HepG2 (cell line): ENCODE measurements around the gene CMTM4. TPM values are rescaled to one million over a fixed set of nuclear protein-coding genes. Genes with fewer than 3 reads are reported as not detected.

ENCODE experiments used
- FIP1L1 ChIP-seq: fragments of 200-400 bp; formaldehyde crosslinking; IDR thresholded peaks from 2 replicates; pipeline ENCODE4 v1.6.1; 2018; ENCODE audit warnings: low read depth, mild to moderate bottlenecking, low read length, moderate library complexity, borderline replicate concordance; ENCODE audit not compliant: insufficient read depth
- HDAC2 ChIP-seq: sonication (generic); formaldehyde crosslinking; IDR thresholded peaks from 2 replicates; pipeline ENCODE4 v1.4.0; 2020; ENCODE audit warnings: missing genetic modification reagents
- JUND ChIP-seq: sonication (generic); formaldehyde crosslinking; IDR thresholded peaks from 2 replicates; pipeline ENCODE4 v1.8.0; 2022; ENCODE audit warnings: mild to moderate bottlenecking, missing genetic modification reagents
- ONECUT2 ChIP-seq: sonication (generic); formaldehyde crosslinking; IDR thresholded peaks from 2 replicates; pipeline ENCODE4 v1.4.0; 2020; ENCODE audit warnings: missing genetic modification reagents
- SAFB2 ChIP-seq: sonication (generic); formaldehyde crosslinking; IDR thresholded peaks from 2 replicates; pipeline ENCODE4 v1.5.1; 2020; ENCODE audit warnings: missing genetic modification reagents, low read depth, mild to moderate bottlenecking, borderline replicate concordance
- SPEN ChIP-seq: sonication (generic); formaldehyde crosslinking; IDR thresholded peaks from 2 replicates; pipeline ENCODE4 v1.5.1; 2020; ENCODE audit warnings: low read depth, mild to moderate bottlenecking, missing genetic modification reagents
- SRSF4 ChIP-seq: fragments of 200-400 bp; formaldehyde crosslinking; IDR thresholded peaks from one replicate; pipeline ENCODE4 v1.6.1; 2018; ENCODE audit warnings: mild to moderate bottlenecking, low read depth, low read length, moderate library complexity; ENCODE audit not compliant: poor library complexity, severe bottlenecking
- ZNF407 ChIP-seq: sonication (generic); formaldehyde crosslinking; IDR thresholded peaks from one replicate; pipeline ENCODE4 v1.5.1; 2020; ENCODE audit warnings: mild to moderate bottlenecking, missing genetic modification reagents; ENCODE audit errors: not compliant biosample characterization
- ZNF562 ChIP-seq: sonication (generic); formaldehyde crosslinking; IDR thresholded peaks from 2 replicates; pipeline ENCODE4 v1.8.0; 2022; ENCODE audit warnings: missing genetic modification reagents, borderline replicate concordance
- ZNF720 ChIP-seq: sonication (generic); formaldehyde crosslinking; IDR thresholded peaks from 2 replicates; pipeline ENCODE4 v1.4.0; 2020; ENCODE audit warnings: missing genetic modification reagents
- polyA plus RNA-seq, 8 experiments: library from polyadenylated mRNA; depleted of rRNA in 3 of 8; stranded (reverse) in 7 of 8; unstranded in 1 of 8; fragments of >200 nt; fragmentation: Illumina TruSeq in 4 of 8; extraction: Trizol in 4 of 8; gene quantifications; 2 replicates each; pipeline versions ENCODE4 v1.2.1 to v1.2.3, GENCODE V29; 2011 to 2016; ENCODE audit warnings: low read depth in 4 of 8, missing spikeins in 1 of 8, mixed read lengths in 1 of 8; ENCODE audit not compliant: insufficient read depth in 1 of 8
- total RNA-seq, 5 experiments: library from RNA; depleted of rRNA; stranded (reverse); fragments of >200 nt; fragmentation: Illumina TruSeq; extraction: Trizol; gene quantifications; 2 replicates each; pipeline ENCODE4 v1.2.3, GENCODE V29; 2016; ENCODE audit warnings: low read depth in 1 of 5
- TF ChIP-seq, protein P1 (sequence below): sonication (generic); formaldehyde crosslinking; IDR thresholded peaks from 2 replicates; pipeline ENCODE4 v1.4.0; 2020; ENCODE audit warnings: mild to moderate bottlenecking, missing genetic modification reagents
- TF ChIP-seq, protein P2 (sequence below): IDR thresholded peaks from 2 replicates; pipeline ENCODE4 v1.6.1; 2016

Gene CMTM4
- total and polyA plus RNA-seq, 2 of the 13 experiments (the other 11 are each of a cell fraction or from before 2014, with no cell fraction given), result 32.0 to 36.3 TPM

DNA sequence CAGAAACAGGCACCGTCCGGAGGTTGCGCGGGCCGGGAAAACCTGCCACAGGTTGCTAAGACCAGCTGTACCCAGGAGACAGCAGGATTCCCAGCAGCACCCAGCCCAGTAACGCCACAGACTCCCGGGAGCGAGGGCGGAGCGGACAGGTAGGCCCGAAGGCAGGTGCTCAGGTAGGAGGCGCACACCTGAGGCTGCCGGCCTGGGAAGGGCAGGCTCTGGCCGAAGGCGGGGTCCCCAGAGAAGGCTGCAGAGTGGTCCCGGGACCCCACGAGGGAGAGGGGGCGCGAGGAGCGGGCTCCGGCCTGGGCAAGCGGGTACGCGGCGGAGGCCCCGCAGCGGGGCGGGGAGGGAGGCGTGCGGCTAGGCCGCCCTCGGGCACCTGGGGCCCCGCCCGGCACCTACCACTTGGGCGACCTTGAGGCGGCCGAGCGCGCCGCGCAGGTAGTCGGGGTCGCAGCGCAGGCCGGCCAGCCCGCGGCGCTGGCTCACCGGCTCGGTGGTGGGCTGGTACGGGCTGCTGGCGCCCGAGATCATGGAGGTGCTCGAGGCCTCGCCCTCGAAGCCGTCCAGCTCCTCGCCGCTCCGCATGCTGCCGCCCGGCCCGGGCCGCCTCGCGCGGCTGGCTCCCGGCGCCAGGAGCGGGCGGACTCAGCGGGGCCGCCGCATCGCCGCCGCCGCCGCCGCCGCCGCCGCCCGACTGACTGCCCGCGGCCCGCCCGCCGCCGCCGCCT is 441 bp downstream of the CMTM4 start (continued):
- TF ChIP-seq, protein P1, sequence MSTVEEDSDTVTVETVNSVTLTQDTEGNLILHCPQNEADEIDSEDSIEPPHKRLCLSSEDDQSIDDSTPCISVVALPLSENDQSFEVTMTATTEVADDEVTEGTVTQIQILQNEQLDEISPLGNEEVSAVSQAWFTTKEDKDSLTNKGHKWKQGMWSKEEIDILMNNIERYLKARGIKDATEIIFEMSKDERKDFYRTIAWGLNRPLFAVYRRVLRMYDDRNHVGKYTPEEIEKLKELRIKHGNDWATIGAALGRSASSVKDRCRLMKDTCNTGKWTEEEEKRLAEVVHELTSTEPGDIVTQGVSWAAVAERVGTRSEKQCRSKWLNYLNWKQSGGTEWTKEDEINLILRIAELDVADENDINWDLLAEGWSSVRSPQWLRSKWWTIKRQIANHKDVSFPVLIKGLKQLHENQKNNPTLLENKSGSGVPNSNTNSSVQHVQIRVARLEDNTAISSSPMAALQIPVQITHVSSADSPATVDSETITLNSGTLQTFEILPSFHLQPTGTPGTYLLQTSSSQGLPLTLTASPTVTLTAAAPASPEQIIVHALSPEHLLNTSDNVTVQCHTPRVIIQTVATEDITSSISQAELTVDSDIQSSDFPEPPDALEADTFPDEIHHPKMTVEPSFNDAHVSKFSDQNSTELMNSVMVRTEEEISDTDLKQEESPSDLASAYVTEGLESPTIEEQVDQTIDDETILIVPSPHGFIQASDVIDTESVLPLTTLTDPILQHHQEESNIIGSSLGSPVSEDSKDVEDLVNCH (CRISPR knock-in tag), result no peak
- no peak for TF ChIP-seq HDAC2 (CRISPR knock-in tag)
- TF ChIP-seq SPEN, result no peak; the same call in 1 of the 2 replicates
- no peak for TF ChIP-seq ZNF407 (CRISPR knock-in tag)
- TF ChIP-seq ONECUT2, result no peak
- TF ChIP-seq JUND (CRISPR knock-in tag), result no peak
- no peak for TF ChIP-seq ZNF562
- TF ChIP-seq FIP1L1, result no peak
- no peak for TF ChIP-seq SRSF4
- TF ChIP-seq, protein P2, sequence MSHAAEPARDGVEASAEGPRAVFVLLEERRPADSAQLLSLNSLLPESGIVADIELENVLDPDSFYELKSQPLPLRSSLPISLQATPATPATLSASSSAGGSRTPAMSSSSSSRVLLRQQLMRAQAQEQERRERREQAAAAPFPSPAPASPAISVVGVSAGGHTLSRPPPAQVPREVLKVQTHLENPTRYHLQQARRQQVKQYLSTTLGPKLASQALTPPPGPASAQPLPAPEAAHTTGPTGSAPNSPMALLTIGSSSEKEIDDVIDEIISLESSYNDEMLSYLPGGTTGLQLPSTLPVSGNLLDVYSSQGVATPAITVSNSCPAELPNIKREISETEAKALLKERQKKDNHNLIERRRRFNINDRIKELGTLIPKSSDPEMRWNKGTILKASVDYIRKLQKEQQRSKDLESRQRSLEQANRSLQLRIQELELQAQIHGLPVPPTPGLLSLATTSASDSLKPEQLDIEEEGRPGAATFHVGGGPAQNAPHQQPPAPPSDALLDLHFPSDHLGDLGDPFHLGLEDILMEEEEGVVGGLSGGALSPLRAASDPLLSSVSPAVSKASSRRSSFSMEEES (CRISPR knock-in tag), result no peak
- no peak; the same call in 1 of the 2 replicates for TF ChIP-seq SAFB2 (CRISPR knock-in tag)
- no peak for TF ChIP-seq ZNF720 (CRISPR knock-in tag)
